GM12874 (cell line): ENCODE results near the gene ZNF280C.

ENCODE experiments used
- CTCF ChIP-seq: IDR thresholded peaks from 2 replicates; pipeline ENCODE4 v1.5.1; 2011; ENCODE audit warnings: low read depth, mild to moderate bottlenecking, control low read depth, low read length, moderate library complexity; ENCODE audit not compliant: insufficient read depth

ZNF280C gene

GRCh38 chrX:130186651-130187050, 82.0 kb downstream of the ZNF280C start:
- no peak for TF ChIP-seq CTCF

- TF ChIP-seq CTCF, result no peak
Measured at GRCh38 chrX:130184857-130185256, 83.8 kb downstream of the ZNF280C start.

- no peak for TF ChIP-seq CTCF
Measured at GRCh38 chrX:130184168-130184567, 84.5 kb downstream of the ZNF280C start.

- TF ChIP-seq CTCF, result no peak
Measured at GRCh38 chrX:130179579-130180215, 89.0 kb downstream of the ZNF280C start.

- TF ChIP-seq CTCF, result no peak
Measured at GRCh38 chrX:130179170-130179569, 89.5 kb downstream of the ZNF280C start.

GRCh38 chrX:130176942-130177341, 91.8 kb downstream of the ZNF280C start:
- TF ChIP-seq CTCF, result no peak

- no peak for TF ChIP-seq CTCF
Measured at GRCh38 chrX:130176354-130176776, 92.3 kb downstream of the ZNF280C start.
